ENCODE results near the gene DHX32.
"Not testable (repeated sequence)": the region's sequence is repeated elsewhere in the genome, so short reads cannot be mapped to it uniquely, and the experiment has no call there.

Gene DHX32

GRCh38 chr10:125895130-125896087 is 14.3 kb upstream of the DHX32 start:
- DNase-seq: peak; percentile 38

DNA sequence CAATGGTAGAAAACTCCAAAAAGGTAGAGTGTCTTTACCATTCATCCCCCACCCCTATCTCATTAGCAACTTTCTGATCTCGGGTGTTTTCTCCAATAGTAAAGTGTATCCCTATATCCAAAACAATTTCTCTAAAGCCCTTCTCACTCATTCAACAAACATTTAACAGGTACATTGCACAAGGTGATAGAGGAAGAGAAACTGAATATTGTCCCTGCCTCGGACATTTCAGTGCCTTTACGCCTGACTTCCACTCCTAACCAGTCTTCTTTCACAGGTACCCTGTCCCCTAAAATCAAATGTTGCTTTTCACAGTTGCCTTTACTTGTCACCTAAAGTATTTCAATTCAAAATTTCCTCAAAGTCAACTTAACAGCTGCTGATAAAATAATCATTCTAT is 13.1 kb upstream of the DHX32 start:
- DNase-seq: not testable (repeated sequence)

DNA sequence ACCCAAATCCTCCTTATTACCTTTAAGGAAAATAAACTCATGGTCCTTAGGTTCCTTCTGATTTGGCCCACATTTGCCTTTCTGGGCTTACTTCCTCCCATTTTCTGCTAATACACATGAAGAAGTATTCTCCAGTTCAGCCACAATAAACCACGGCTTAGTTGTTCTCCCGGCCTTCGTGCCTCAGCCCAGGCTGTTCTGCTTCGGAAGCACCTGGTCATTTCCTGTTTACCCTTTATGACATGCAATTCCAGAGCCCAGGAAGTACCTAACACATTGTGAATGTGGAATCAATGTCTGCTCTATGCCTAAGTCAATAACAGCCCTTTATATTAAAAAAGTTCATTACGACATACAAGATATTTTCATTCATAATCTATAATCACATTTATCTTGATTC is 11.3 kb upstream of the DHX32 start:
- not testable (repeated sequence) for DNase-seq

DNA sequence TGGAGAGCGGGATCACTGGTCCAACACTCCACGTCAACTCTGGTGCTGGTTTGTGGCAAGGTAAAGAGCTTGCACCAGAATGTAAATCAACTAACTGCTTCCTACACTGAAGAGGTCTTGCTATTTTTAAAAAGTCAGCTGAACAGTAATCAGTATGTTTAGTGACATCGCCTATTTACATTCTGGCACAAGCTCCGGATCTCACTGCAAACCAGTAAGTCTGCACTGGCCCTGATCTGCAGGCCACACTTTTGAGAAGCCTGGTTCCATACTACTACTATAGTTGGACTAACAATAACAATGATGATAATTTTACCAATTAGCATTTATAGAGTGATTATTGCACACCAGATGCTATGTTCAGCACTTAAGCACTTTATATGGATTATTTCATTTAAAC is 8.3 kb upstream of the DHX32 start:
- not testable (repeated sequence) for DNase-seq

DNA sequence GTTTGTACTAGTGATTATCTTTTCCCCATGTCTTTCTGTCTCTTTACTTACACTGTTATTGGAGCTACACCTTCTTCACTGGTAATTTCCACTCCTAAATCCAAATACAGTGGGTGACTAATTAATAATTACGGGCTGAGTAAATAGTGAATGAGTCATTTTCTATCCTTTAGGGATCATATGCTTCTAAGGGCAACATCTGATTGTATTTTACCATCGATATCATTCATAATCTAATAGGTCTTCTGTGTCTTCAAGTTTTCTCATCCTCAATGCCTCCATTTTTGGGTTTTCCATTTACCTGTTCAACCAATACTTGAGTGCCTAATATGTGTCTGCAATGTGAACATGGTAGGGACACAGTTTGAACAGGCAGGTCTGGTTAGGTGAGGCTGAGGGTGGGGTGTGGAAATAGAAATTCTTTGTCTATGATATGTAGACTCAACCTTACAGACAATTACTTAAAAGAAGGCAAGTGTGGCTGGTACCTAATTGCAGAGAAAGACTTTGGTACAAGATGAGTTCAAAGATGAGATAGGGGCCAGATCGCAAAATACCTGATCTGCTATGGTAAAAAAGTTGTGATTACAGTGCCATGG is 5.9 kb upstream of the DHX32 start:
- peak; percentile 24 for DNase-seq

- no peak for DNase-seq
These were observed 2.1 kb upstream of the DHX32 start for GRCh38 chr10:125883211-125883610.

DNA sequence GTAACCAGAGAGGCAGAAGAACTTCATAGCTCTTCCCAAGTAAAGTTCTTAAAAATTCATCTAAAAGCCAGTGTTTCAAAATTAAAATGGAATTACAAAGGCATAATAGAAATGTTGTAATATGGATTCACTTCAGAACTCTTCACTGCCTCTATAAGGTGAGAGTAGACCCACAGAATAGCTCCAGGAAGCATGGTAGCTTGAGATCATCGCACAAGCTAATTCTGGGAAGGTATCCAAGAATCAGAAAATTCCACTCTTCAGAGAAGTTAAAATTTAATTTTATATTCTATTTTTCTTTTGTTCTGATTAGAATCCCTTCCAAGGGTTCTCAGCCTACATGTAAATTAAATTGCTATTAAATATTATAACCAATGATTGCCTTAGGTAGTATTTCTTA is 1.5 kb upstream of the DHX32 start:
- DNase-seq: no peak

DNA sequence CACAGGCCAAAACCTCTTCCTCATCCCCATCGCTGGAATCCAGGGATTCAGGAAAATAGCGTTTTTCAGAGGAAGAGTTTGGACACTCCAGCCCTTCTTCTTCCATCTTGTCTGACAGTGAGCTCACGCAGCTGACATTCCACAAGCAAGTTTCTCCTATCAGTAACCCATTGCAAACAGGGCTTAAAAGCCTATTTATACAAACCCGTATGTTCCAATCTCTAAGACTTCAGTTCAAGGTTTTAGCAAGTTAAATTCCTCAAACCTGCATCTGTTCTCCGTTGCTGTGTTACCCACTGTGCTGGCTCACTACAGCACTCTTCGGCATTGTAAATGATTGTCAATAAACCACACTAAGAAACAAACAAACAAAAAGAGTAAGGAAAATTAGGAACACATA is 373 bp downstream of the DHX32 start:
- DNase-seq: no peak

- DNase-seq: peak; percentile 90
These were observed 1.9 kb downstream of the DHX32 start for GRCh38 chr10:125878957-125879835.

- DNase-seq: no peak
These were observed 9.8 kb downstream of the DHX32 start for GRCh38 chr10:125871338-125871737.

GRCh38 chr10:125868372-125868975 is 12.6 kb downstream of the DHX32 start:
- peak; percentile 41 for DNase-seq

GRCh38 chr10:125866421-125867029 is 14.6 kb downstream of the DHX32 start:
- no peak for DNase-seq

- no peak for DNase-seq
These were observed 16.0 kb downstream of the DHX32 start for GRCh38 chr10:125865120-125865519.

DNA sequence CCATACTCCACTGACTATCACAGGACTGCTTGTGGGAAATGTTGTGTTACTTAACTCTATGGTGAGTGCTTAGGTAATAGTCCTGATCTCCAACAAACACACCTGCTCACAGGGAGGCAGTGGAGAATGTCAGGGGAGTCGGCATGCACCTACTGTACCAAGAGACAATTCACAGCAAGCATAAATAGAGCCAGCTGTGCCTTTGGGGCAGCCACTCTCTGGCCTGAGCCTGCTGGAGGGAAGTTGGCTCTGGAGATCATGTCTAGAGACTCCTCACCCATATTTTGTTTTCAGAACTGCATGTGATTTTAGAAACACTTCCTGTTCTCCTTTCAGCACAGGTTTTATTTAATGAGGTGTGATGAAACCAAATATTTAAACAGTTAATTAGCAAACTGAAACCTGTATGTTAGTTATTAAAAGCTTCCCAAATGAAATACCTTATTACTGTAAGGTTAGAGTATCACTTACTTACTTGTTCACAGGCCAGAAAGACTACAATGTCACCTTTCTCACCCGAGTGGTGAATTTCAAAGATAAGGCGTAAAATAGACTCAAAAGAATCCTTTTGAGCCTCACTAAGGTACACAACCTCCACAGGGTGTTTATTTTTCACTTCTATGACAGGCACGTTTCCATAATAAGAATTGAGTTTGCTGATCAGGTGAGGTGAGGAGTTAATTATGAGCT is 21.8 kb downstream of the DHX32 start:
- no peak for DNase-seq

DNA sequence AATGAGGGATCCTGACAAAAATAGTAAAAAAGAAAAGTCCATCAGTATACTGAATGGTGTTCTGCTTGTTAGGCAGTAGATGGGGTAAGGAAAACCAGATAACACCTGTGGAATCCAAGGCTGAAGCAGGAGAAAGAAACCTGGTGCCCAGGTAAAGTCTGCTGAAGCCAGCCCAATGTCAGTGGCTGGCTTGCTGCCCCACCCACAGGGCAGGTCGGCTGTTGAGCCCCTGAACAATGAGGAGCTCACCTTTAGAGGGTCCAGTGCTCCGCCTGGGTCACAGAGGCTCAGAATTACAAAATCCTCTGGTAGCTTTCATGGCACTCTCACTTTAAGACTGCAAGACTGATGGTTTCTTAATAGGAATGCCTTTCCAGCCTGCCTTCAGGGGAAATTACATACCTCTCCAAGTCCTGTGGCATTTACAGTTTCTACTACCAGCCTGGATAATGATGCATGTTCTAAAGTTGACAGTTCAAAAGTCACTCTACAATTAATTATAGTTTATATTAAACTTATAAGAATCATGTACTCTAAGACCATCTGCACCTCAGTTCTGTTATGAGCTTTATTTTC is 23.8 kb downstream of the DHX32 start:
- DNase-seq: no peak

DNA sequence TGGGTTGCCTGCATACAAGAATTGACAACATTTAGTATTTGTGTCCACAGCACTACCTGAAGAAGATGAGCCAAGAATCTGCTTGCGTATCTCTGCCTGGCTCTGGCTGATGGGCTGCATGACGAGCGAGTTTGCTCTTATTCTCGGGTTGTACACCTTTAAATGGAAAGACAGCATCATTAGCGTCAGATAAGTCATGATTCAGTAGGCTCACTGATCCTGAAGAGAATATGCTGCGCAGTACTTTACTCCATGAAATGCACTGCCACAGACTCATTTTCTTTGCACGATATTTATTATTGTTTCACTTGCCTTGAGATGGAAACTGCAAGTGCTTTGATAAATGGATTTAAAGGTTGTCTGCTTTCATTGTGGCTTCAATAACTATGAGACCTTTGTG is 28.6 kb downstream of the DHX32 start:
- DNase-seq: no peak

DNA sequence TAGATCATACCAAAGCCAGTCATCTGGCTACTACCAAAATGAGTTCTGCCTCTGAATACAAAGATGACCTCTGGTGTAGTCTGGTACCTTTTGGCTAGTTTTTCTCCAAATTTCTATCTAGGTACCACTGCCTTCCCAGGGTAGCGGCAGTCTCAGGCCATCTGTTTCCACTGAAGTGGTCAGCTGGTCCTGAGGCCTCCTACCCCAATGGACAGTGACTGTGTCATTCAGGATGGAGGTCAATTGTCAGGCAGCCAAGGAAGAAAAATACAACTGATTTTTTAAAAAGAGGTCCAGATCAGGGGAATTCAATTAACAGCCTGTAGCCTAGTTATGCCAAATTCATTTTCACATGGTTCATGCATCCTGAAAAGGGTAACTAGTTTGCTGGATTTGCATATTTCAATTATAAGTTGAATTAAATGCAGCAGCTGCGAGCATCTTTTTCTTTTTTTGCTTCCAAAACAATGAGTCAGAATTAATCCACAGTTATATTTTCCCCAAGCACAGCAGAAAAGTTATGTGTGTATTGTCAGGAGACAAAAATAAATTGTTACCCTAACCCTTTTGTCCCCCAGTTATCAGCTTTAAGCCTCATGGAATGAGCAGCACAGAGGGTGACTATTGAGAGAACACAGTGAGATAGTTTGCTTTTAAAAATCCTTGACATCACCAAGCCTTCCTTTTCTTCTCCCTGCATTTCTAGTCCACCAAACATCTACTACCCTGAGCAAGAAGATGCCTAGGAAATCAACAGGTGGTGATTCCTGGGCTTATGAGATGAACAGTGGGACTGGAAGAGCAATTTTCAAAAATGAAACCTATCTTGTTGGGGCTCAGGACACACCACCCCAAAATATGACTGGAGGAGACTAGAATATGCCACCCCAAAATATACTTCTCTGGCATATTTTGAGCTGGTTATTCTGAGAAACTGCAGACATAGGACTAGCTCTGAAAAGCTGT is 30.0 kb downstream of the DHX32 start:
- DNase-seq: no peak

GRCh38 chr10:125849448-125849847 is 31.6 kb downstream of the DHX32 start:
- no peak for DNase-seq

- no peak for DNase-seq
These were observed 32.2 kb downstream of the DHX32 start for GRCh38 chr10:125848857-125849256.

GRCh38 chr10:125848371-125848770 is 32.7 kb downstream of the DHX32 start:
- DNase-seq: no peak
